GM12878 (cell line): ENCODE measurements around the gene CSF1R. TPM values are rescaled to one million over a fixed set of nuclear protein-coding genes. Genes with fewer than 3 reads are reported as not detected.

Source experiments
- ATAC-seq: fragments of 200-7000 bp; cut with Tn5 transposase; 3 replicates; pipeline ENCODE4 v1.9.1; 2020; ENCODE audit warnings: mild to moderate bottlenecking, moderate library complexity
- BruUV-seq: library from RNA; stranded (reverse); fragments of 400-500 nt; replicated peaks from 2 replicates; lab custom pipeline; 2021; lab: Mats Ljungman, UMichigan
- CTCF ChIA-PET: fragments of 300-600 bp; sonication (Branson Sonifier 250); formaldehyde crosslinking; extraction: SDS; loops from one replicate; lab custom pipeline; 2021; ENCODE audit warnings: inconsistent platforms; lab: Yijun Ruan, JAX
- POLR2A ChIA-PET: fragments of 350-600 bp; formaldehyde crosslinking; extraction: SDS; loops from one replicate; lab custom pipeline; 2021; ENCODE audit warnings: inconsistent platforms; lab: Charles Lee
- RAD21 ChIA-PET: fragments of 300-600 bp; sonication (Branson Sonifier 250); formaldehyde crosslinking; loops from one replicate; lab custom pipeline; 2023; ENCODE audit warnings: antibody characterized with exemption; ENCODE audit not compliant: unreplicated experiment; lab: Charles Lee
- SMC1A ChIA-PET: fragments of 300-600 bp; sonication (Branson Sonifier 250); formaldehyde crosslinking; loops from one replicate; lab custom pipeline; 2023; ENCODE audit not compliant: unreplicated experiment, uncharacterized antibody; lab: Charles Lee
- DNase-seq: peaks from one replicate; pipeline ENCODE4 v3.0.0-alpha.2; 2011; ENCODE audit warnings: low read depth, low spot score
- FAIRE-seq: peaks from 3 replicates; lab custom pipeline; 2011; peaks lifted over from hg19 to GRCh38; lab: Jason Lieb, UNC
- H2AFZ ChIP-seq: 2 replicates; pipeline ENCODE4 v1.6.0; 2011; ENCODE audit warnings: low read depth, low read length, control low read depth; ENCODE audit not compliant: control insufficient read depth
- H3K27ac ChIP-seq: 2 replicates; pipeline ENCODE4 v1.5.1; 2011; ENCODE audit warnings: control low read depth; ENCODE audit not compliant: control insufficient read depth, insufficient read depth
- H3K27me3 ChIP-seq, 2 experiments: replicated peaks in 1 of 2; 2 replicates each; pipeline versions ENCODE4 v1.6.0 to v1.6.1; 2011; ENCODE audit warnings: low read length in 1 of 2; ENCODE audit not compliant: control insufficient read depth in 2 of 2, insufficient read depth in 2 of 2
- H3K36me3 ChIP-seq, 2 experiments: 2 replicates each; pipeline ENCODE4 v1.5.1; 2011; ENCODE audit warnings: low read length in 1 of 2; ENCODE audit not compliant: control insufficient read depth in 2 of 2, insufficient read depth in 2 of 2
- H3K4me1 ChIP-seq: 2 replicates; pipeline ENCODE4 v1.6.1; 2011; ENCODE audit warnings: mild to moderate bottlenecking, low read length, moderate library complexity, mixed read lengths; ENCODE audit not compliant: control insufficient read depth, insufficient read depth
- H3K4me2 ChIP-seq: 2 replicates; pipeline ENCODE4 v1.6.0; 2011; ENCODE audit warnings: control low read depth; ENCODE audit not compliant: control insufficient read depth, insufficient read depth
- H3K4me3 ChIP-seq: fragments of 200-600 bp; sonication (generic); 2 replicates; pipeline ENCODE4 v1.5.1; 2016
- H3K79me2 ChIP-seq: 2 replicates; pipeline ENCODE4 v1.6.0; 2011; ENCODE audit warnings: low read length; ENCODE audit not compliant: control insufficient read depth, insufficient read depth
- H3K9ac ChIP-seq: 2 replicates; pipeline ENCODE4 v1.8.0; 2011; ENCODE audit warnings: low read length, control low read depth, mixed read lengths; ENCODE audit not compliant: control insufficient read depth, insufficient read depth
- H3K9me3 ChIP-seq: replicated peaks from 3 replicates; pipeline ENCODE4 v1.5.1; 2011; ENCODE audit warnings: mild to moderate bottlenecking, low read length; ENCODE audit not compliant: control insufficient read depth, insufficient read depth
- H4K20me1 ChIP-seq: 2 replicates; pipeline ENCODE4 v1.6.0; 2011; ENCODE audit not compliant: control insufficient read depth, insufficient read depth
- BACH1 ChIP-seq: fragments of 450-650 bp; IDR thresholded peaks from 2 replicates; pipeline ENCODE4 v1.6.1; 2017; ENCODE audit warnings: mild to moderate bottlenecking, borderline replicate concordance
- CBX3 ChIP-seq: fragments of 200-600 bp; sonication (generic); IDR thresholded peaks from 2 replicates; pipeline ENCODE4 v1.6.1; 2016; ENCODE audit warnings: low read depth, borderline replicate concordance
- E2F8 ChIP-seq: fragments of 450-650 bp; IDR thresholded peaks from 2 replicates; pipeline ENCODE4 v1.6.1; 2018; ENCODE audit warnings: mild to moderate bottlenecking, low read depth, moderate library complexity; ENCODE audit not compliant: partially characterized antibody
- EZH2 ChIP-seq: IDR thresholded peaks from 2 replicates; pipeline ENCODE4 v1.6.1; 2012; ENCODE audit warnings: low read depth, mild to moderate bottlenecking, control low read depth, inconsistent platforms, low read length, borderline replicate concordance; ENCODE audit not compliant: control insufficient read depth
- HDAC2 ChIP-seq: fragments of 200-600 bp; sonication (generic); IDR thresholded peaks from 2 replicates; pipeline ENCODE4 v1.6.1; 2017
- NBN ChIP-seq: fragments of 450-650 bp; IDR thresholded peaks from 2 replicates; pipeline ENCODE4 v1.6.1; 2016
- NFYA ChIP-seq: IDR thresholded peaks from 2 replicates; pipeline ENCODE4 v1.6.1; 2011; ENCODE audit warnings: low read depth, mild to moderate bottlenecking, low read length, improper control_type of control experiment, borderline replicate concordance
- PAX8 ChIP-seq: fragments of 450-650 bp; IDR thresholded peaks from 2 replicates; pipeline ENCODE4 v1.6.1; 2017; ENCODE audit warnings: mild to moderate bottlenecking, moderate library complexity
- POLR2A ChIP-seq: IDR thresholded peaks from 2 replicates; pipeline ENCODE4 v1.6.1; 2011; ENCODE audit warnings: low read depth, mild to moderate bottlenecking, low read length
- SREBF1 ChIP-seq: IDR thresholded peaks from 2 replicates; pipeline ENCODE4 v1.6.1; 2012; ENCODE audit warnings: mild to moderate bottlenecking, low read length
- SUPT20H ChIP-seq: IDR thresholded peaks from 2 replicates; pipeline ENCODE4 v1.6.1; 2011; ENCODE audit warnings: low read depth, mild to moderate bottlenecking, low read length, moderate library complexity, borderline replicate concordance; ENCODE audit not compliant: control insufficient read depth
- SUZ12 ChIP-seq: fragments of 200-600 bp; sonication (generic); IDR thresholded peaks from one replicate; pipeline ENCODE4 v1.6.1; 2018; ENCODE audit warnings: antibody characterized with exemption, mild to moderate bottlenecking; ENCODE audit not compliant: unreplicated experiment
- ZNF592 ChIP-seq: fragments of 450-650 bp; IDR thresholded peaks from 2 replicates; pipeline ENCODE4 v1.6.1; 2017; ENCODE audit warnings: mild to moderate bottlenecking, moderate library complexity
- ZSCAN29 ChIP-seq: fragments of 450-650 bp; IDR thresholded peaks from 2 replicates; pipeline ENCODE4 v1.6.1; 2017; ENCODE audit warnings: mild to moderate bottlenecking, moderate library complexity
- WGBS: methylation state at CpG from one replicate; pipeline ENCODE4 v1.1.6; 2016; ENCODE audit warnings: low lambda C conversion rate; ENCODE audit not compliant: insufficient replicate concordance, insufficient coverage; ENCODE audit errors: missing lambda C conversion rate; 5-methylcytosine and 5-hydroxymethylcytosine counted together
- in situ Hi-C: fragments of 300-500 bp; cut with MboI; formaldehyde crosslinking; loops from 9 replicates; pipeline ENCODE4 v1.14.3; 2018; ENCODE audit warnings: mixed read lengths
- intact Hi-C: fragments of 100-400 bp; cut with micrococcal nuclease; formaldehyde crosslinking; loops from one replicate; pipeline ENCODE4 v1.14.2; 2022; ENCODE audit not compliant: unreplicated experiment
- polyA plus RNA-seq, 11 experiments: library from polyadenylated mRNA; depleted of rRNA in 4 of 11; unstranded in 6 of 11; stranded (reverse) in 5 of 11; fragments of >200 nt; fragmentation: Nextera tagmentation in 4 of 11; fragmentation: Illumina TruSeq in 1 of 11; extraction: Ambion mirVana in 4 of 11; extraction: Trizol in 1 of 11; gene quantifications; 1 replicate in 1 of 11; 2 replicates in 10 of 11; pipeline versions ENCODE4 v1.2.1 to v1.2.3, GENCODE V29; 2011 to 2016; ENCODE audit warnings: inconsistent platforms in 2 of 11, missing spikeins in 2 of 11, low read depth in 1 of 11
- total RNA-seq, 4 experiments: library from RNA; depleted of rRNA in 3 of 4; stranded (reverse); fragments of >200 nt in 3 of 4; fragmentation: Illumina TruSeq in 1 of 4; extraction: Trizol in 1 of 4; gene quantifications; 2 replicates each; pipeline versions ENCODE4 v1.2.1 to v1.2.3, GENCODE V29; 2013 to 2021

The CSF1R gene
- total and polyA plus RNA-seq, 10 of the 15 experiments (the other 5 are each of a cell fraction or from before 2014, with no cell fraction given): 0.35 to 3.6 (median 1.2) TPM

DNA sequence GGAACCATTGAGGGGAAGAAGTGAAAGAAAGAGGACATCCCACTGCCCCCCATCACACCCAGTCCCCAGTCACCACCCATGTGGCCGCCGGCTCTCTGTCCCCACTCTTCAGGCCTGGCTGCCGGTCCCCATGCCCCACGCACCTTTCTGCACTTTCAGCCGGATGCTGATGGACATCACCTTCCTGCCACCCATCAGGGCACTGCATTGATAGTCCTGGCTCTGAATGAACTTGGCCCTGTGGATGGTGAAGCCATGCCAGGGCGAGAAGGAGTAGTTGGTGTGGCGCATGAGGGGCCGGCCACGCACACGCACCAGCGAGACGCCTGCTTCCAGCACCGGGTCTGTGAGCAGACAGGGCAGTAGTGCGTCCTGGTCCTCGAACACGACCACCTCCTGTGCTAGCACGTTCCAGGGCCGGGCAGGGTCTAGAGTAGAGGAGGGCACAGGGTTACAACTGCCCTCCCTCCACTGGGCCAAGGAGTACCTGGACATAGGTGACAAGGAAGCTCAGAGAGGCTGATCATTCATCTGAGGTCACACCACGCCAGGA is 6.4 kb downstream of the CSF1R start:
- Histone ChIP-seq H3K4me1 (peaks cover 20% of the 10 kb centered on the region), H3K36me3 (no peaks in the 10 kb centered on the region), H3K27ac (no peak overlapping the region), H2AFZ (no peak overlapping the region), H4K20me1 (no peaks in the 10 kb centered on the region), H3K79me2 (no peaks in the 10 kb centered on the region), H3K27me3 (no peaks in the 10 kb centered on the region), H3K4me3 (no peak overlapping the region), H3K4me2 (no peak overlapping the region), H3K9me3 (no peaks in the 10 kb centered on the region), H3K9ac (no peak overlapping the region)
- no peak for ATAC-seq
- in situ Hi-C loops: no loop called here
- RAD21 ChIA-PET: no interaction called here
- CTCF ChIA-PET: interaction anchor here (1.2 kb wide), 1 partner anchor 10 kb away, joined by 3 read pairs; no protein-coding TSS in a partner anchor
- TF ChIP-seq E2F8 (no peak), EZH2 (no peak), SUPT20H (no peak), NBN (no peak), NFYA (no peak), PAX8 (no peak), ZNF592 (no peak), BACH1 (no peak), SREBF1 (no peak), CBX3 (no peak), SUZ12 (no peak), HDAC2 (no peak), POLR2A (no peak), ZSCAN29 (no peak)
- BruUV-seq: no TSS peak
- FAIRE-seq: no peak
- SMC1A ChIA-PET: interaction anchor here (1.4 kb wide), 1 partner anchor 14 kb away, joined by 4 read pairs; no protein-coding TSS in a partner anchor
- DNase-seq: no peak
- 67% methylated on average over 19 of the region's 19 CpGs for WGBS
- POLR2A ChIA-PET: interaction anchor here (0.7 kb wide), 1 partner anchor 213 kb away, joined by 3 read pairs; no protein-coding TSS in a partner anchor
- intact Hi-C loops: no loop called here
